Measurements from ENCODE around the gene TMEM233. TPM values are rescaled to one million over a fixed set of nuclear protein-coding genes. Genes with fewer than 3 reads are reported as not detected.

TMEM233 gene
- total RNA-seq, 2 donors from 2014 or later: not detected

- peaks cover 64% of the 10 kb centered on the region for H3K36me3 Mint-ChIP-seq (ENCODE audit: low read depth)
- H3K4me3 ChIP-seq (ENCODE audit: low read length): no peak overlapping the region
- peaks cover 28% of the 10 kb centered on the region for H3K4me1 Mint-ChIP-seq
Measured at GRCh38 chr12:119671070-119671469, 77.5 kb downstream of the TMEM233 start.

DNA sequence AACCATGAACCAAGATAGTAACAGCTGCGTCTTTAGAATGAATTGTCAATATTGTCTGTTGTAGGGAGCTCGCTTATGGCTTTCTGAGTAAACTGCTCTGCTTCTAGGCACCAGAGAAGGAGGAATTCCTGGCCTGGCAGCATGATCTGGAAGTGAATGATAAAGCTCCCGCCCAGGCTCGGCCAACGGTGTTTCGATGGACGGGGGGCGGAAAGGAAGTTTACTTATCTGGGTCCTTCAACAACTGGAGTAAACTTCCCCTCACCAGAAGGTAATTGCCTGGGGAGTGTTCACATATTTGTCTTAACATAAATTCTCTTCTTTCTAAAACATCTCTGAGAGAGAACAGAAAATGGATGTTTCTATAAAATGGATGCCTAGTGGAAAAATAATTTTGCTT lies 78.6 kb downstream of the TMEM233 start:
- Mint-ChIP-seq H3K27me3 (ENCODE audit: insufficient read depth) (no peaks in the 10 kb centered on the region), H3K27ac (no peak overlapping the region), H3K4me3 (no peak overlapping the region), H3K9me3 (no peaks in the 10 kb centered on the region), H3K4me1 (peaks cover 26% of the 10 kb centered on the region), H3K36me3 (ENCODE audit: low read depth) (peaks cover 75% of the 10 kb centered on the region)
- H3K27me3 ChIP-seq (ENCODE audit: control insufficient read depth, insufficient read depth, low read length, poor library complexity, severe bottlenecking): no peaks in the 10 kb centered on the region
- TF ChIP-seq, protein P1, sequence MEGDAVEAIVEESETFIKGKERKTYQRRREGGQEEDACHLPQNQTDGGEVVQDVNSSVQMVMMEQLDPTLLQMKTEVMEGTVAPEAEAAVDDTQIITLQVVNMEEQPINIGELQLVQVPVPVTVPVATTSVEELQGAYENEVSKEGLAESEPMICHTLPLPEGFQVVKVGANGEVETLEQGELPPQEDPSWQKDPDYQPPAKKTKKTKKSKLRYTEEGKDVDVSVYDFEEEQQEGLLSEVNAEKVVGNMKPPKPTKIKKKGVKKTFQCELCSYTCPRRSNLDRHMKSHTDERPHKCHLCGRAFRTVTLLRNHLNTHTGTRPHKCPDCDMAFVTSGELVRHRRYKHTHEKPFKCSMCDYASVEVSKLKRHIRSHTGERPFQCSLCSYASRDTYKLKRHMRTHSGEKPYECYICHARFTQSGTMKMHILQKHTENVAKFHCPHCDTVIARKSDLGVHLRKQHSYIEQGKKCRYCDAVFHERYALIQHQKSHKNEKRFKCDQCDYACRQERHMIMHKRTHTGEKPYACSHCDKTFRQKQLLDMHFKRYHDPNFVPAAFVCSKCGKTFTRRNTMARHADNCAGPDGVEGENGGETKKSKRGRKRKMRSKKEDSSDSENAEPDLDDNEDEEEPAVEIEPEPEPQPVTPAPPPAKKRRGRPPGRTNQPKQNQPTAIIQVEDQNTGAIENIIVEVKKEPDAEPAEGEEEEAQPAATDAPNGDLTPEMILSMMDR (conservative IDR thresholded peaks at IDR 0.05): no peak
- peaks cover under 1% of the 10 kb centered on the region for H3K4me1 ChIP-seq (ENCODE audit: control insufficient read depth, insufficient read depth, low read length)
- H3K9ac ChIP-seq (ENCODE audit: extremely low read depth, low read length, poor library complexity, severe bottlenecking): no peak overlapping the region
- DNase-seq: no peak
- H3K4me3 ChIP-seq (ENCODE audit: low read length): no peak overlapping the region
- peaks cover 74% of the 10 kb centered on the region for H3K36me3 ChIP-seq (ENCODE audit: control insufficient read depth, insufficient read depth, low read length)
- H3K9me3 ChIP-seq (ENCODE audit: control insufficient read depth, low read length): no peaks in the 10 kb centered on the region
- WGBS, 2 experiments (ENCODE audit: insufficient coverage in 1 of 2, insufficient read length in 1 of 2): 94 to 97% methylated on average over 6 to 8 of the region's 8 CpGs
- H3K27ac ChIP-seq (ENCODE audit: low read depth, low read length): no peak overlapping the region

More at GRCh38 chr12:119671070-119671469, 77.5 kb downstream of the TMEM233 start:
- H3K4me3 Mint-ChIP-seq: no peak overlapping the region
- Histone ChIP-seq H3K27me3 (ENCODE audit: control insufficient read depth, insufficient read depth, low read length, poor library complexity, severe bottlenecking) (no peaks in the 10 kb centered on the region), H3K27ac (ENCODE audit: low read depth, low read length) (no peak overlapping the region), H3K36me3 (ENCODE audit: control insufficient read depth, insufficient read depth, low read length) (peaks cover 62% of the 10 kb centered on the region), H3K9me3 (ENCODE audit: control insufficient read depth, low read length) (no peaks in the 10 kb centered on the region), H3K9ac (ENCODE audit: extremely low read depth, low read length, poor library complexity, severe bottlenecking) (no peak overlapping the region), H3K4me1 (ENCODE audit: control insufficient read depth, insufficient read depth, low read length) (peaks cover 4% of the 10 kb centered on the region)
- H3K27me3 Mint-ChIP-seq (ENCODE audit: insufficient read depth): no peaks in the 10 kb centered on the region
- no peak overlapping the region for H3K27ac Mint-ChIP-seq
- no peaks in the 10 kb centered on the region for H3K9me3 Mint-ChIP-seq
- WGBS, 2 experiments (ENCODE audit: insufficient coverage in 1 of 2, insufficient read length in 1 of 2): 82 to 92% methylated on average over 3 of the region's 3 CpGs
- DNase-seq: no peak
- TF ChIP-seq, protein P1 (conservative IDR thresholded peaks at IDR 0.05): no peak

GRCh38 chr12:119673634-119674033 lies 80.1 kb downstream of the TMEM233 start:
- Mint-ChIP-seq H3K9me3 (no peaks in the 10 kb centered on the region), H3K27me3 (ENCODE audit: insufficient read depth) (no peaks in the 10 kb centered on the region), H3K4me1 (peaks cover 23% of the 10 kb centered on the region), H3K4me3 (no peak overlapping the region), H3K36me3 (ENCODE audit: low read depth) (peaks cover 88% of the 10 kb centered on the region), H3K27ac (no peak overlapping the region)
- Histone ChIP-seq H3K36me3 (ENCODE audit: control insufficient read depth, insufficient read depth, low read length) (peaks cover 87% of the 10 kb centered on the region), H3K4me1 (ENCODE audit: control insufficient read depth, insufficient read depth, low read length) (no peaks in the 10 kb centered on the region), H3K27me3 (ENCODE audit: control insufficient read depth, insufficient read depth, low read length, poor library complexity, severe bottlenecking) (no peaks in the 10 kb centered on the region), H3K9me3 (ENCODE audit: control insufficient read depth, low read length) (no peaks in the 10 kb centered on the region), H3K9ac (ENCODE audit: extremely low read depth, low read length, poor library complexity, severe bottlenecking) (no peak overlapping the region), H3K4me3 (ENCODE audit: low read length) (no peak overlapping the region), H3K27ac (ENCODE audit: low read depth, low read length) (no peak overlapping the region)
- TF ChIP-seq, protein P1 (conservative IDR thresholded peaks at IDR 0.05): no peak
- no peak for DNase-seq
- WGBS, 2 experiments (ENCODE audit: insufficient coverage in 1 of 2, insufficient read length in 1 of 2): 93 to 96% methylated on average over 5 to 7 of the region's 7 CpGs

All from endodermal cell (in vitro differentiated cells).